IPS-18a (cell line): Measurements from ENCODE around the gene KCNC4.

ENCODE experiments used
- H3K27ac ChIP-seq: one replicate; pipeline ENCODE4 v1.5.1; 2013; ENCODE audit warnings: low read length
- H3K27me3 ChIP-seq: one replicate; pipeline ENCODE4 v1.6.1; 2013; ENCODE audit warnings: mild to moderate bottlenecking, low read length; ENCODE audit not compliant: control insufficient read depth, insufficient read depth
- H3K36me3 ChIP-seq: one replicate; pipeline ENCODE4 v1.6.1; 2013; ENCODE audit warnings: low read depth, low read length; ENCODE audit not compliant: control insufficient read depth
- H3K4me1 ChIP-seq: one replicate; pipeline ENCODE4 v1.6.1; 2013; ENCODE audit warnings: low read depth, low read length; ENCODE audit not compliant: control insufficient read depth
- H3K4me3 ChIP-seq: one replicate; pipeline ENCODE4 v1.5.1; 2013; ENCODE audit warnings: low read length
- H3K9ac ChIP-seq: one replicate; pipeline ENCODE4 v1.6.1; 2013; ENCODE audit warnings: mild to moderate bottlenecking, low read length, moderate library complexity
- H3K9me3 ChIP-seq: one replicate; pipeline ENCODE4 v1.6.1; 2013; ENCODE audit warnings: low read depth, low read length; ENCODE audit not compliant: control insufficient read depth

Gene KCNC4

DNA sequence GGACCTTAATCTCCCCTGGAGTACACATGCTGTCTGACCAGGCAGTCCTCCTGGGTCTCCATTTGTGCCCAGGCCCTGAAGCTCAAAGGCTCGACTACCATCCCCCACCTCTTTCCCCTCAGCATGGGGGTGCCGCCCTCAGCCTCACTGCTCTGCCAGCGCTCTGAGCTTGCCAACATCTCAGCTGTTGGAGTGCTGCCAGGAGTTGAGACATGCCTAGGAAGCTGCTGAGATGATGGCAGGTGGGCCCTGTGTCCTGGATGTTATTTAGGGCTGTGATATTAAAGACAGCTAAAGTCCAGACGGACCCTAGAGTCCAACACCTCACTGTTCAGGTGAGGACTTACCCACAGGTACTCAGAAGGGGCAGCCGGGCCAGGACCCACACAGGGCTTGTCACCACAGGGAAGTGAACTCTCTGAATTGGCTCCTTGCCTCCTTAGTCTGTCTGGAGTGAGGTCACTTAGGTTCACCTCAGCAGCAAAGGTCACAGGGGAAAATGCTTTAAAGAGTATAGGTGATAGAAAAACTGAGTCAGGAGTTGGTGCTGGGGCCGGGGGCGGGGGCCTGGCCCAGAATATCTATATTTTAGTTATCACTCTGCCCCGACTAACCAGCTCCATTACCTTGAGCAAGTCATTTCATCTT lies 19.7 kb upstream of the KCNC4 start:
- no peaks in the 10 kb centered on the region for H3K9me3 ChIP-seq
- no peaks in the 10 kb centered on the region for H3K36me3 ChIP-seq
- H3K4me1 ChIP-seq, result no peaks in the 10 kb centered on the region
- H3K4me3 ChIP-seq, result no peak overlapping the region
- no peaks in the 10 kb centered on the region for H3K27me3 ChIP-seq
- no peak overlapping the region for H3K9ac ChIP-seq
- no peak overlapping the region for H3K27ac ChIP-seq

GRCh38 chr1:110192541-110192940 lies 17.6 kb upstream of the KCNC4 start:
- Histone ChIP-seq H3K9me3 (no peaks in the 10 kb centered on the region), H3K4me3 (no peak overlapping the region), H3K27ac (no peak overlapping the region), H3K36me3 (no peaks in the 10 kb centered on the region), H3K9ac (no peak overlapping the region), H3K27me3 (no peaks in the 10 kb centered on the region), H3K4me1 (no peaks in the 10 kb centered on the region)

- no peaks in the 10 kb centered on the region for H3K9me3 ChIP-seq
- H3K4me1 ChIP-seq, result no peaks in the 10 kb centered on the region
- H3K27me3 ChIP-seq, result no peaks in the 10 kb centered on the region
- no peak overlapping the region for H3K4me3 ChIP-seq
- no peak overlapping the region for H3K27ac ChIP-seq
- no peak overlapping the region for H3K9ac ChIP-seq
- H3K36me3 ChIP-seq, result no peaks in the 10 kb centered on the region
These were observed 14.9 kb upstream of the KCNC4 start for GRCh38 chr1:110195196-110195595.

DNA sequence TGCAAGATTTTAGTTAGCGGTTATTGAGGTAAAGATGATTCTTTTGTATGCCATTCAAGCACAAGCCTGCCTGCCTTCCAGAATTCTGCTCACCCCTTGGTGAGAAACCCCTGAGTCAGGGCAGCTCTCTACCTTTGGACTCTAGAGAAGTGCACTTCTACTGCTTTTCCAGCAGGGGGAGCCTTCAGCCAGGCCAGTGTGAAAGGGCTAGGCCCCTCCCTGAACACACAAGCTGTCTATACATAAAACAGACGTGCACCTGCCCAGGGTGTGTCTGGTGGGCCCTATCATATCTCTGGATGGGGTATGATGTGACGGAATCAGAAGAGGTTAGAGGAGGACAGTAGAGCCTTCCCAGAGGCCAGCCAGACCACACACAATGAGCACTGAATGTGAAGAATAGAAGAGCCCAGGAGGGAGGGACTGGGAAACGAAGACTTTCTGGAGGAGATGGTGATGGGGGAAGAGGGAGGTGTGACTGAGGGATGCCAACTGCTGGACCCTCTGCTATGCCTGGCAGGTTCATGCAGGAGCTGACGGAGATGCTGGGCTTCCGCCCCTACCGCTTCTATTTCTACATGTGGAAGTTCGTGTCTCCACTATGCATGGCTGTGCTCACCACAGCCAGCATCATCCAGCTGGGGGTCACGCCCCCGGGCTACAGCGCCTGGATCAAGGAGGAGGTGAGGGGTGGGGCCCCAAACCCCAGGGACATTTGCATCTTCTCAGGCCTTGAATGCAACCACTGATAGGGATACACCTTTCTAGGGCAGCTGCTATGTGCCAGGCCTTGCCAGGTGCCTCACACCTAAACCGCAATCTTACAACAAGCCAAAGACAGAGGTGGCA lies 13.0 kb upstream of the KCNC4 start:
- no peak overlapping the region for H3K4me3 ChIP-seq
- H3K27ac ChIP-seq, result no peak overlapping the region

GRCh38 chr1:110197905-110198629 lies 12.0 kb upstream of the KCNC4 start:
- H3K27me3 ChIP-seq, result no peaks in the 10 kb centered on the region
- H3K4me1 ChIP-seq, result no peaks in the 10 kb centered on the region
- H3K27ac ChIP-seq, result no peak overlapping the region
- H3K36me3 ChIP-seq, result no peaks in the 10 kb centered on the region
- no peak overlapping the region for H3K9ac ChIP-seq
- no peaks in the 10 kb centered on the region for H3K9me3 ChIP-seq
- H3K4me3 ChIP-seq, result no peak overlapping the region

More for the DNA sequence above, 13.0 kb upstream of the KCNC4 start:
- H3K9ac ChIP-seq, result no peak overlapping the region
- H3K4me1 ChIP-seq, result no peaks in the 10 kb centered on the region
- no peaks in the 10 kb centered on the region for H3K27me3 ChIP-seq
- H3K36me3 ChIP-seq, result no peaks in the 10 kb centered on the region
- no peaks in the 10 kb centered on the region for H3K9me3 ChIP-seq

- no peaks in the 10 kb centered on the region for H3K36me3 ChIP-seq
- H3K27ac ChIP-seq, result no peak overlapping the region
- H3K9ac ChIP-seq, result no peak overlapping the region
- H3K4me3 ChIP-seq, result no peak overlapping the region
- no peaks in the 10 kb centered on the region for H3K27me3 ChIP-seq
- H3K9me3 ChIP-seq, result no peaks in the 10 kb centered on the region
- H3K4me1 ChIP-seq, result no peaks in the 10 kb centered on the region
These were observed 11.4 kb upstream of the KCNC4 start for GRCh38 chr1:110198746-110199145.

- Histone ChIP-seq H3K4me1 (no peaks in the 10 kb centered on the region), H3K4me3 (no peak overlapping the region), H3K27me3 (no peaks in the 10 kb centered on the region), H3K9me3 (no peaks in the 10 kb centered on the region), H3K9ac (no peak overlapping the region), H3K27ac (no peak overlapping the region), H3K36me3 (no peaks in the 10 kb centered on the region)
These were observed 9.9 kb upstream of the KCNC4 start for GRCh38 chr1:110200190-110200589.

GRCh38 chr1:110200666-110201065 lies 9.4 kb upstream of the KCNC4 start:
- no peaks in the 10 kb centered on the region for H3K36me3 ChIP-seq
- H3K9ac ChIP-seq, result no peak overlapping the region
- H3K27me3 ChIP-seq, result no peaks in the 10 kb centered on the region
- no peaks in the 10 kb centered on the region for H3K9me3 ChIP-seq
- no peak overlapping the region for H3K27ac ChIP-seq
- no peaks in the 10 kb centered on the region for H3K4me1 ChIP-seq
- no peak overlapping the region for H3K4me3 ChIP-seq

GRCh38 chr1:110201157-110201825 lies 8.8 kb upstream of the KCNC4 start:
- Histone ChIP-seq H3K9me3 (no peaks in the 10 kb centered on the region), H3K36me3 (no peaks in the 10 kb centered on the region), H3K9ac (no peak overlapping the region), H3K27ac (no peak overlapping the region), H3K27me3 (no peaks in the 10 kb centered on the region), H3K4me1 (no peaks in the 10 kb centered on the region), H3K4me3 (no peak overlapping the region)

- no peak overlapping the region for H3K27ac ChIP-seq
These were observed 7.0 kb upstream of the KCNC4 start for GRCh38 chr1:110203021-110203661.

DNA sequence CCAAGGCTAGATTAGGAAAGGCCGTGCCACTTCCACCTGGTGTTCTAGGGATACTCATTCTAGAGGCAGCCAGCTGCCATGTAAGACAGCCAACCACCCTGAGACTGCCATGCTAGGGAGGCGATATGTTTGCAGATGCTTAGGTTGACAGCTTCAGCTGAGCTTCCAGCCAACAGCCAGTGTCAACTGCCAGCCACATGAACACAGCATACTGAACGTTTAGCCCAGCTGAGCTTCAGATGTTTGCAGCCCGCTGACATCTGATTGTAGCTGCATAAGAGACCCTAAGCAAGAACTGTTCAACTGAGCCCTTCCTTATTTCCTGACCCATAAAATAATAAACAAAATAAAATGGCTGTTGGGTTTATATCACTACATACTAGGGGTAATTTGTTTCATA lies 5.0 kb upstream of the KCNC4 start:
- H3K9ac ChIP-seq, result no peak overlapping the region
- peaks cover 7% of the 10 kb centered on the region for H3K4me1 ChIP-seq
- H3K27ac ChIP-seq, result no peak overlapping the region
- H3K4me3 ChIP-seq, result no peak overlapping the region
- no peaks in the 10 kb centered on the region for H3K9me3 ChIP-seq
- peaks cover 15% of the 10 kb centered on the region for H3K27me3 ChIP-seq
- H3K36me3 ChIP-seq, result no peaks in the 10 kb centered on the region

More at GRCh38 chr1:110203021-110203661, 7.0 kb upstream of the KCNC4 start:
- Histone ChIP-seq H3K27me3 (peaks cover 2% of the 10 kb centered on the region), H3K4me3 (no peak overlapping the region), H3K9ac (no peak overlapping the region), H3K4me1 (no peaks in the 10 kb centered on the region), H3K36me3 (no peaks in the 10 kb centered on the region), H3K9me3 (no peaks in the 10 kb centered on the region)
